DOHH2 (cell line): ENCODE measurements around the gene XKR8.

ENCODE experiments used
- H3F3A ChIP-seq: fragments of 200-600 bp; sonication (generic), shearing (Covaris generic); 2 replicates; pipeline ENCODE4 v1.6.0; 2016; ENCODE audit warnings: antibody characterized with exemption, mild to moderate bottlenecking; ENCODE audit not compliant: control insufficient read depth, insufficient read depth
- H3K27ac ChIP-seq: fragments of 200-600 bp; sonication (generic); 2 replicates; pipeline ENCODE4 v1.5.1; 2014; ENCODE audit warnings: low read depth, mild to moderate bottlenecking, low read length, moderate library complexity
- H3K27me3 ChIP-seq: fragments of 200-600 bp; sonication (generic); 2 replicates; pipeline ENCODE4 v1.6.1; 2014; ENCODE audit warnings: mild to moderate bottlenecking, low read length, mixed read lengths; ENCODE audit not compliant: control insufficient read depth
- H3K36me3 ChIP-seq: fragments of 200-600 bp; sonication (generic); 2 replicates; pipeline ENCODE4 v1.6.1; 2014; ENCODE audit warnings: mild to moderate bottlenecking, low read length, moderate library complexity, mixed read lengths; ENCODE audit not compliant: control insufficient read depth
- H3K4me1 ChIP-seq: fragments of 200-600 bp; sonication (generic); 2 replicates; pipeline ENCODE4 v1.6.1; 2014; ENCODE audit warnings: mild to moderate bottlenecking, low read length, mixed read lengths; ENCODE audit not compliant: control insufficient read depth
- H3K4me2 ChIP-seq: fragments of 200-600 bp; sonication (generic); 2 replicates; pipeline ENCODE4 v1.6.0; 2014; ENCODE audit warnings: mild to moderate bottlenecking, low read length, moderate library complexity
- H3K4me3 ChIP-seq: fragments of 200-600 bp; sonication (generic); 2 replicates; pipeline ENCODE4 v1.5.1; 2014; ENCODE audit warnings: mild to moderate bottlenecking, low read length, mixed read lengths
- H3K79me2 ChIP-seq: fragments of 200-600 bp; sonication (generic); 2 replicates; pipeline ENCODE4 v1.6.1; 2014; ENCODE audit warnings: mild to moderate bottlenecking, low read length, mixed read lengths; ENCODE audit not compliant: control insufficient read depth
- H3K9me2 ChIP-seq: fragments of 200-600 bp; sonication (generic); replicated peaks from 2 replicates; pipeline ENCODE4 v1.6.1; 2014; ENCODE audit warnings: mild to moderate bottlenecking, low read length, mixed read lengths; ENCODE audit not compliant: control insufficient read depth
- H3K9me3 ChIP-seq: fragments of 200-600 bp; sonication (generic); 2 replicates; pipeline ENCODE4 v1.6.1; 2014; ENCODE audit warnings: antibody characterized with exemption, low read length, mixed read lengths; ENCODE audit not compliant: control insufficient read depth, insufficient read depth
- H4K20me1 ChIP-seq: fragments of 200-600 bp; sonication (generic); 2 replicates; pipeline ENCODE4 v1.6.0; 2014; ENCODE audit warnings: low read depth, mild to moderate bottlenecking, antibody characterized with exemption, low read length, moderate library complexity; ENCODE audit not compliant: control insufficient read depth, insufficient read depth
- CTCF ChIP-seq: fragments of 200-600 bp; sonication (generic); IDR thresholded peaks from one replicate; pipeline ENCODE4 v1.5.1; 2014; ENCODE audit warnings: antibody characterized with exemption, mild to moderate bottlenecking, low read depth, low read length; ENCODE audit not compliant: poor library complexity, severe bottlenecking
- EZH2phosphoT487 ChIP-seq: fragments of 200-600 bp; sonication (generic); IDR thresholded peaks from 2 replicates; pipeline ENCODE4 v1.6.1; 2017; ENCODE audit warnings: borderline replicate concordance, mild to moderate bottlenecking, antibody characterized with exemption, low read length, moderate library complexity, mixed read lengths

XKR8 gene

GRCh38 chr1:27955076-27955475 lies 4.7 kb upstream of the XKR8 start:
- no peaks in the 10 kb centered on the region for H3K36me3 ChIP-seq
- H3K4me2 ChIP-seq: no peak overlapping the region

GRCh38 chr1:27956761-27957160 lies 3.0 kb upstream of the XKR8 start:
- no peaks in the 10 kb centered on the region for H3K9me2 ChIP-seq
- no peaks in the 10 kb centered on the region for H3K36me3 ChIP-seq
- no peak overlapping the region for H3K27ac ChIP-seq
- H3K4me2 ChIP-seq: no peak overlapping the region
- H3K27me3 ChIP-seq: no peaks in the 10 kb centered on the region
- H4K20me1 ChIP-seq: no peaks in the 10 kb centered on the region
- no peaks in the 10 kb centered on the region; the same call in 1 of the 2 replicates for H3F3A ChIP-seq
- H3K79me2 ChIP-seq: no peaks in the 10 kb centered on the region
- H3K4me1 ChIP-seq: peaks cover 13% of the 10 kb centered on the region
- no peak for TF ChIP-seq EZH2phosphoT487
- TF ChIP-seq CTCF: no peak
- no peak overlapping the region for H3K4me3 ChIP-seq
- no peaks in the 10 kb centered on the region for H3K9me3 ChIP-seq

More at GRCh38 chr1:27955076-27955475, 4.7 kb upstream of the XKR8 start:
- no peaks in the 10 kb centered on the region for H3F3A ChIP-seq
- no peaks in the 10 kb centered on the region for H3K9me2 ChIP-seq
- no peaks in the 10 kb centered on the region for H3K79me2 ChIP-seq
- TF ChIP-seq CTCF (no peak), EZH2phosphoT487 (no peak)
- no peak overlapping the region for H3K4me3 ChIP-seq
- H4K20me1 ChIP-seq: no peaks in the 10 kb centered on the region
- H3K27ac ChIP-seq: no peak overlapping the region
- H3K27me3 ChIP-seq: no peaks in the 10 kb centered on the region
- H3K4me1 ChIP-seq: peaks cover 8% of the 10 kb centered on the region
- no peaks in the 10 kb centered on the region for H3K9me3 ChIP-seq

GRCh38 chr1:27957655-27958054 lies 2.1 kb upstream of the XKR8 start:
- H3K27me3 ChIP-seq: no peaks in the 10 kb centered on the region
- H3F3A ChIP-seq: no peaks in the 10 kb centered on the region; the same call in 1 of the 2 replicates
- H3K36me3 ChIP-seq: no peaks in the 10 kb centered on the region
- peaks cover 13% of the 10 kb centered on the region for H3K4me1 ChIP-seq
- H3K9me3 ChIP-seq: no peaks in the 10 kb centered on the region
- no peak overlapping the region for H3K4me2 ChIP-seq
- no peaks in the 10 kb centered on the region for H4K20me1 ChIP-seq
- H3K4me3 ChIP-seq: no peak overlapping the region
- H3K9me2 ChIP-seq: no peaks in the 10 kb centered on the region
- TF ChIP-seq CTCF: no peak
- TF ChIP-seq EZH2phosphoT487: no peak
- H3K79me2 ChIP-seq: no peaks in the 10 kb centered on the region
- H3K27ac ChIP-seq: no peak overlapping the region

GRCh38 chr1:27958513-27958912 lies 1.3 kb upstream of the XKR8 start:
- Histone ChIP-seq H3K27ac (no peak overlapping the region), H3K79me2 (no peaks in the 10 kb centered on the region), H3K27me3 (no peaks in the 10 kb centered on the region), H3K4me3 (no peak overlapping the region), H3K4me2 (no peak overlapping the region), H3K9me2 (no peaks in the 10 kb centered on the region), H3K4me1 (peaks cover 13% of the 10 kb centered on the region), H3K36me3 (no peaks in the 10 kb centered on the region), H3F3A (no peaks in the 10 kb centered on the region; the same call in 1 of the 2 replicates), H4K20me1 (no peaks in the 10 kb centered on the region), H3K9me3 (no peaks in the 10 kb centered on the region)
- TF ChIP-seq CTCF: no peak
- TF ChIP-seq EZH2phosphoT487: no peak
